Neuronal stem cell (in vitro differentiated cells): ENCODE measurements around the gene NF2.

Experiments
- DNase-seq: peaks from one replicate; pipeline ENCODE4 v3.0.0-alpha.2; 2013; ENCODE audit warnings: low spot score
- H2AFZ ChIP-seq: one replicate; pipeline ENCODE4 v1.6.1; 2013; ENCODE audit warnings: mild to moderate bottlenecking, low read length, inconsistent platforms
- H2AK5ac ChIP-seq: 2 replicates; pipeline ENCODE4 v1.6.1; 2013; ENCODE audit warnings: low read depth, mild to moderate bottlenecking, inconsistent platforms, low read length, moderate library complexity, mixed read lengths
- H2BK120ac ChIP-seq: 2 replicates; pipeline ENCODE4 v1.6.1; 2013; ENCODE audit warnings: low read depth, mild to moderate bottlenecking, inconsistent platforms, low read length, moderate library complexity, mixed read lengths
- H2BK12ac ChIP-seq: one replicate; pipeline ENCODE4 v1.6.1; 2013; ENCODE audit warnings: low read length, inconsistent platforms
- H2BK15ac ChIP-seq: 2 replicates; pipeline ENCODE4 v1.6.1; 2013; ENCODE audit warnings: mild to moderate bottlenecking, low read length, inconsistent platforms, mixed read lengths
- H2BK5ac ChIP-seq: one replicate; pipeline ENCODE4 v1.6.1; 2013; ENCODE audit warnings: inconsistent platforms, mild to moderate bottlenecking, low read length, moderate library complexity
- H3K14ac ChIP-seq: one replicate; pipeline ENCODE4 v1.6.1; 2013; ENCODE audit warnings: low read length, inconsistent platforms
- H3K18ac ChIP-seq: 2 replicates; pipeline ENCODE4 v1.6.1; 2013; ENCODE audit warnings: low read length, inconsistent platforms
- H3K23ac ChIP-seq: 2 replicates; pipeline ENCODE4 v1.6.1; 2013; ENCODE audit warnings: low read depth, mild to moderate bottlenecking, mixed read lengths, low read length, inconsistent platforms; ENCODE audit not compliant: poor library complexity
- H3K27ac ChIP-seq: replicated peaks from 3 replicates; pipeline ENCODE4 v1.5.1; 2013; ENCODE audit warnings: low read length, inconsistent platforms
- H3K27me3 ChIP-seq, 3 experiments: 2 replicates each; pipeline ENCODE4 v1.6.1; 2013; ENCODE audit warnings: low read length in 3 of 3, mild to moderate bottlenecking in 2 of 3, inconsistent platforms in 1 of 3, low read depth in 1 of 3, mixed read lengths in 1 of 3, moderate library complexity in 1 of 3; ENCODE audit not compliant: control insufficient read depth in 3 of 3, insufficient read depth in 3 of 3
- H3K36me3 ChIP-seq, 2 donors: replicated peaks in 1 of 2; 2 replicates each; pipeline ENCODE4 v1.6.1; 2013; ENCODE audit warnings: low read length in 2 of 2; ENCODE audit not compliant: control insufficient read depth in 2 of 2, insufficient read depth in 2 of 2
- H3K4ac ChIP-seq: 2 replicates; pipeline ENCODE4 v1.6.1; 2013; ENCODE audit warnings: inconsistent platforms, mild to moderate bottlenecking, low read length, moderate library complexity
- H3K4me1 ChIP-seq, 2 donors: 1 replicate in 1 of 2; 2 replicates in 1 of 2; pipeline ENCODE4 v1.6.1; 2013; ENCODE audit warnings: low read length in 2 of 2, low read depth in 1 of 2; ENCODE audit not compliant: control insufficient read depth in 2 of 2, insufficient read depth in 1 of 2
- H3K4me2 ChIP-seq: one replicate; pipeline ENCODE4 v1.6.1; 2013; ENCODE audit warnings: mild to moderate bottlenecking, low read length, inconsistent platforms; ENCODE audit not compliant: insufficient read depth, poor library complexity, severe bottlenecking
- H3K4me3 ChIP-seq, 2 donors: 2 replicates each; pipeline ENCODE4 v1.5.1; 2013; ENCODE audit warnings: low read length in 2 of 2, mild to moderate bottlenecking in 2 of 2, inconsistent platforms in 1 of 2, moderate library complexity in 1 of 2
- H3K79me1 ChIP-seq: one replicate; pipeline ENCODE4 v1.6.1; 2013; ENCODE audit warnings: low read depth, mild to moderate bottlenecking, inconsistent platforms, low read length, moderate library complexity
- H3K9ac ChIP-seq: one replicate; pipeline ENCODE4 v1.6.1; 2013; ENCODE audit warnings: mild to moderate bottlenecking, low read depth, low read length, inconsistent platforms; ENCODE audit not compliant: poor library complexity
- H3K9me3 ChIP-seq, 2 donors: replicated peaks in 1 of 2; 2 replicates each; pipeline versions ENCODE3 to v1.6.1; 2013; ENCODE audit warnings: low read length in 2 of 2, mild to moderate bottlenecking in 2 of 2, inconsistent platforms in 1 of 2, low read depth in 1 of 2, mixed read lengths in 1 of 2, moderate library complexity in 1 of 2; ENCODE audit not compliant: control insufficient read depth in 2 of 2, insufficient read depth in 1 of 2
- H4K8ac ChIP-seq: one replicate; pipeline ENCODE4 v1.6.1; 2013; ENCODE audit warnings: low read depth, mild to moderate bottlenecking, inconsistent platforms, low read length, moderate library complexity
- H4K91ac ChIP-seq: one replicate; pipeline ENCODE4 v1.6.1; 2013; ENCODE audit warnings: low read length, low read depth, mild to moderate bottlenecking, inconsistent platforms; ENCODE audit not compliant: poor library complexity
- WGBS, 2 donors: extraction: QIAGEN DNeasy Blood & Tissue Kit; methylation state at CpG; one replicate each; pipeline ENCODE4 v1.1.7; 2013; ENCODE audit warnings: missing lambda C conversion rate in 2 of 2, mixed read lengths in 1 of 2; ENCODE audit not compliant: insufficient read length in 2 of 2, insufficient replicate concordance in 1 of 2; ENCODE audit errors: extremely low coverage in 2 of 2; 5-methylcytosine and 5-hydroxymethylcytosine counted together

Gene NF2

DNA sequence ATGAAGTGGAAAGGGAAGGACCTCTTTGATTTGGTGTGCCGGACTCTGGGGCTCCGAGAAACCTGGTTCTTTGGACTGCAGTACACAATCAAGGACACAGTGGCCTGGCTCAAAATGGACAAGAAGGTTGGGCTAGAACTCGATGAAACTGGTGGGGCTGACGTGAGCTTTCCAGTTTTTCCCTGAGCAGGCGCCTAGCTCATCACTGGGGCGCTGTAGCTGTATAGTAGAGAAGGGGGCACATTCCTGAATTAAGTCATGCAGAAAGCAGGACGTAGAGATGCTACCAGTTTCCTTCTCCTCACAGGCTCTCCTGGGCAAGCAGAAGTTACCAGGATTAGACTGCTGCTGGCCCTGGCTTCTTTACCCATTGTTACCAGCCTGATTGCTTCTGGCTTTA, 33.3 kb downstream of the NF2 start:
- H3K4ac ChIP-seq, result no peak overlapping the region
- H3K9ac ChIP-seq, result no peak overlapping the region
- H4K8ac ChIP-seq, result no peak overlapping the region
- H3K14ac ChIP-seq, result no peak overlapping the region
- no peak overlapping the region for H2AFZ ChIP-seq
- no peak overlapping the region for H2AK5ac ChIP-seq
- H3K4me1 ChIP-seq, result peaks cover 0 to 2% of the 10 kb centered on the region in 2 donors
- H2BK12ac ChIP-seq, result no peak overlapping the region
- no peak overlapping the region for H2BK15ac ChIP-seq
- no peak overlapping the region for H2BK120ac ChIP-seq
- H3K4me3 ChIP-seq, result no peak overlapping the region
- H4K91ac ChIP-seq, result no peak overlapping the region
- no peak overlapping the region for H3K18ac ChIP-seq
- no peaks in the 10 kb centered on the region for H3K9me3 ChIP-seq
- H3K4me2 ChIP-seq, result no peak overlapping the region
- H3K27ac ChIP-seq, result no peak overlapping the region
- H3K27me3 ChIP-seq, result no peaks in the 10 kb centered on the region
- no peak overlapping the region for H2BK5ac ChIP-seq
- no peak overlapping the region for H3K23ac ChIP-seq
- no peaks in the 10 kb centered on the region for H3K79me1 ChIP-seq
- H3K36me3 ChIP-seq, result peaks cover 2 to 21% of the 10 kb centered on the region in 2 donors
- no peak for DNase-seq
- WGBS, 2 donors, result no CpG with 5 or more reads among the region's 7 CpGs

GRCh38 chr22:29637181-29637580, 33.7 kb downstream of the NF2 start:
- no peak overlapping the region for H3K4ac ChIP-seq

DNA sequence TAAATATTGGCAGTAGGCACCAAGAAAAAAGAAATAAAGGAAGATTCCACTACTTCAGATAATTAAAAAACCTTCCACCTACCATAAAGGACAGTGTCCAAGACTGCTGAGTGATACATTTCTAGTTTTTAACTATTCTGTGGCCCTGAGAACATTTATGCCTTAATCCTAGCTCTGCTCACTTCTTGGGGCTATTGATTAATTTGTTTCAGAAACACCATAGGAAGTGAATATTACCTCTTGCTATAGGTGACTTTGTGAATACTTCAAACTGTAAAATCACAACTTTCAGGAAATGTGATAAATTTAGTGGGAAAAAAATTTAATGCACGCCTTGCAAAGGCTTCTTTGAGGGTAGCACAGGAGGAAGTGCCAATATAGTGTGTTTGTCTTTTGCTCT, 35.2 kb downstream of the NF2 start:
- no peak overlapping the region for H3K4ac ChIP-seq
- H3K4me2 ChIP-seq, result no peak overlapping the region
- peaks cover 4 to 35% of the 10 kb centered on the region in 2 donors for H3K36me3 ChIP-seq
- H2BK12ac ChIP-seq, result no peak overlapping the region
- H3K9ac ChIP-seq, result no peak overlapping the region
- H3K27me3 ChIP-seq, result no peaks in the 10 kb centered on the region
- H2BK15ac ChIP-seq, result no peak overlapping the region
- H3K14ac ChIP-seq, result no peak overlapping the region
- no CpG with 5 or more reads among the region's 1 CpG for WGBS, 2 donors
- H3K27ac ChIP-seq, result no peak overlapping the region
- H3K23ac ChIP-seq, result no peak overlapping the region
- H3K18ac ChIP-seq, result no peak overlapping the region
- H3K9me3 ChIP-seq, result peaks cover 0 to 2% of the 10 kb centered on the region in 2 donors
- H2BK5ac ChIP-seq, result no peak overlapping the region
- H3K79me1 ChIP-seq, result no peaks in the 10 kb centered on the region
- no peak overlapping the region for H2AK5ac ChIP-seq
- DNase-seq, result no peak
- peaks cover 0 to 2% of the 10 kb centered on the region in 2 donors for H3K4me1 ChIP-seq
- H2BK120ac ChIP-seq, result no peak overlapping the region
- H3K4me3 ChIP-seq, result no peak overlapping the region
- no peak overlapping the region for H4K8ac ChIP-seq
- no peak overlapping the region for H2AFZ ChIP-seq
- no peak overlapping the region for H4K91ac ChIP-seq

More at GRCh38 chr22:29637181-29637580, 33.7 kb downstream of the NF2 start:
- no peak overlapping the region for H2AFZ ChIP-seq
- DNase-seq, result no peak
- H3K79me1 ChIP-seq, result no peaks in the 10 kb centered on the region
- H3K9me3 ChIP-seq, result no peaks in the 10 kb centered on the region
- H3K27me3 ChIP-seq, result no peaks in the 10 kb centered on the region
- no peak overlapping the region for H3K27ac ChIP-seq
- H3K23ac ChIP-seq, result no peak overlapping the region
- H2BK5ac ChIP-seq, result no peak overlapping the region
- no peak overlapping the region for H2BK15ac ChIP-seq
- H2BK120ac ChIP-seq, result no peak overlapping the region
- no peak overlapping the region for H3K4me3 ChIP-seq
- no peak overlapping the region for H3K9ac ChIP-seq
- no peak overlapping the region for H2BK12ac ChIP-seq
- H3K4me2 ChIP-seq, result no peak overlapping the region
- no peak overlapping the region for H4K8ac ChIP-seq
- no peak overlapping the region for H4K91ac ChIP-seq
- peaks cover 2 to 24% of the 10 kb centered on the region in 2 donors for H3K36me3 ChIP-seq
- no peak overlapping the region for H3K18ac ChIP-seq
- no CpG with 5 or more reads among the region's 1 CpG for WGBS, 2 donors
- H3K14ac ChIP-seq, result no peak overlapping the region
- H3K4me1 ChIP-seq, result peaks cover 0 to 2% of the 10 kb centered on the region in 2 donors
- no peak overlapping the region for H2AK5ac ChIP-seq

GRCh38 chr22:29639096-29639495, 35.7 kb downstream of the NF2 start:
- Histone ChIP-seq H3K36me3 (peaks cover 4 to 35% of the 10 kb centered on the region in 2 donors), H3K27me3 (no peaks in the 10 kb centered on the region), H2BK5ac (no peak overlapping the region), H4K8ac (no peak overlapping the region), H3K23ac (no peak overlapping the region), H3K9ac (no peak overlapping the region), H3K4me2 (no peak overlapping the region), H3K4me1 (peaks cover 0 to 2% of the 10 kb centered on the region in 2 donors), H3K14ac (no peak overlapping the region), H2BK12ac (no peak overlapping the region), H3K9me3 (peaks cover 0 to 2% of the 10 kb centered on the region in 2 donors), H3K18ac (no peak overlapping the region), H3K4ac (no peak overlapping the region), H3K79me1 (no peaks in the 10 kb centered on the region), H3K4me3 (no peak overlapping the region), H2AK5ac (no peak overlapping the region), H2AFZ (no peak overlapping the region), H2BK120ac (no peak overlapping the region), H2BK15ac (no peak overlapping the region), H3K27ac (no peak overlapping the region), H4K91ac (no peak overlapping the region)
- no peak for DNase-seq
